Ovary (tissue), 3 donors: ENCODE measurements around the gene VPS37B.

ENCODE experiments used
- POLR2A ChIP-seq: fragments of 450-650 bp; IDR thresholded peaks from one replicate; pipeline ENCODE4 v1.6.1; 2017; ENCODE audit warnings: antibody characterized with exemption, mild to moderate bottlenecking, moderate library complexity
- TF ChIP-seq, protein P1 (sequence below), 3 donors: fragments of 450-650 bp in 2 of 3; fragments of 200-600 bp in 1 of 3; IDR thresholded peaks; one replicate each; pipeline versions ENCODE4 v1.5.1 to v1.8.0; 2016 to 2022; ENCODE audit warnings: antibody characterized with exemption in 3 of 3, mild to moderate bottlenecking in 1 of 3
- donor health status: DM: no; HTN: no; CAD: no.

DNA sequence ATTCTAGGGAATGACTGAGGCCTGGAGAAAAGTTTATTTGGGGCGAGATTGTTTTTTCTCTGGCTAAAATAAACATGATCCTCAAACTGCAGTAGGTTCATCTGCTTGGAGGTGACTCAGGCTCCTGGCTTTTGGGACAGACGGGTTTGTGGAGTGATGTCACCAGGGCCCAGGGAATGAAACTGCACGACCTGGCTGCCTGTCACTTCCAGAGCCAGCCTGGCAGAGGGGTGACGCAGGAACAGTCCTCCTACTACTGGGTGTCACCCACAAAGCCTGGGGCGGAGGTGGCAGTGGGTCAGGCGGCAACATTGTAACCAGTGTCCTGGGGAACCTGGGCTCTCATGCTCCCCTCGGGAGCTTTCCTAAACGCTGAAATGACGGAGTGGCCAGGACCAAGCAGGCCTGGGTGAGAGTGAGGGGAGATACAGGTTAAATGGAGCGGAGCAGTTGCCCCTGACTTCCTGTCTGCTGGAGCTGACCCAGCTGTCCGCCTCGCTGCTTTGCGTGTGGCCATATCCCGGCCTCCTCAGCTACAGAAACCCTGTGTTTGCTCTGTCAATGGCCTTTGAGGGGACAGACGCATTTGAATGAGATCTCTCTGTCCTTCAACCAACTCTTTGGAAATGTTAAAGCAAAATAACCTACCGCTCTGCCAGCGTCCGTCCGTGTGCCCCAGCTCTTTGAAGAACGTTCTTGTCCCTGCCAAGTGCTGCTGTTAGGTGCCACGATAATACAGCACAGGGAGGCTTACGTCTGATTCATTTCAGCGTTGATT, 54.2 kb downstream of the VPS37B start:
- TF ChIP-seq POLR2A, result no peak
- TF ChIP-seq, protein P1, sequence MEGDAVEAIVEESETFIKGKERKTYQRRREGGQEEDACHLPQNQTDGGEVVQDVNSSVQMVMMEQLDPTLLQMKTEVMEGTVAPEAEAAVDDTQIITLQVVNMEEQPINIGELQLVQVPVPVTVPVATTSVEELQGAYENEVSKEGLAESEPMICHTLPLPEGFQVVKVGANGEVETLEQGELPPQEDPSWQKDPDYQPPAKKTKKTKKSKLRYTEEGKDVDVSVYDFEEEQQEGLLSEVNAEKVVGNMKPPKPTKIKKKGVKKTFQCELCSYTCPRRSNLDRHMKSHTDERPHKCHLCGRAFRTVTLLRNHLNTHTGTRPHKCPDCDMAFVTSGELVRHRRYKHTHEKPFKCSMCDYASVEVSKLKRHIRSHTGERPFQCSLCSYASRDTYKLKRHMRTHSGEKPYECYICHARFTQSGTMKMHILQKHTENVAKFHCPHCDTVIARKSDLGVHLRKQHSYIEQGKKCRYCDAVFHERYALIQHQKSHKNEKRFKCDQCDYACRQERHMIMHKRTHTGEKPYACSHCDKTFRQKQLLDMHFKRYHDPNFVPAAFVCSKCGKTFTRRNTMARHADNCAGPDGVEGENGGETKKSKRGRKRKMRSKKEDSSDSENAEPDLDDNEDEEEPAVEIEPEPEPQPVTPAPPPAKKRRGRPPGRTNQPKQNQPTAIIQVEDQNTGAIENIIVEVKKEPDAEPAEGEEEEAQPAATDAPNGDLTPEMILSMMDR (IDR thresholded peaks at IDR 0.05), result no peak
